HEK293 (cell line): Measurements from ENCODE around the gene TBCCD1.

Source experiments
- ATF2 ChIP-seq: fragments of 450-650 bp; formaldehyde crosslinking; IDR thresholded peaks from 2 replicates; pipeline ENCODE4 v1.5.1; 2016; ENCODE audit warnings: missing biosample characterization, missing genetic modification characterization, low read depth
- BCL11A ChIP-seq: fragments of 450-650 bp; formaldehyde crosslinking; IDR thresholded peaks from 2 replicates; pipeline ENCODE4 v1.5.1; 2016; ENCODE audit warnings: low read depth, missing biosample characterization, missing genetic modification characterization
- INSM2 ChIP-seq: fragments of 450-650 bp; formaldehyde crosslinking; IDR thresholded peaks from 2 replicates; pipeline ENCODE4 v1.5.1; 2016; ENCODE audit warnings: missing biosample characterization, missing genetic modification characterization
- KLF7 ChIP-seq: fragments of 450-650 bp; formaldehyde crosslinking; IDR thresholded peaks from 2 replicates; pipeline ENCODE4 v1.5.1; 2016; ENCODE audit warnings: missing biosample characterization, missing genetic modification characterization, borderline replicate concordance
- MEIS1 ChIP-seq: sonication (generic); formaldehyde crosslinking; IDR thresholded peaks from 2 replicates; pipeline ENCODE4 v1.8.1; 2022; ENCODE audit warnings: missing genetic modification reagents, mild to moderate bottlenecking, borderline replicate concordance
- PATZ1 ChIP-seq: fragments of 450-650 bp; formaldehyde crosslinking; IDR thresholded peaks from 2 replicates; pipeline ENCODE4 v1.5.1; 2016; ENCODE audit warnings: missing biosample characterization, missing genetic modification characterization
- PRDM1 ChIP-seq: fragments of 450-650 bp; formaldehyde crosslinking; IDR thresholded peaks from 2 replicates; pipeline ENCODE4; 2016; ENCODE audit warnings: missing biosample characterization, missing genetic modification characterization
- YY2 ChIP-seq: fragments of 450-650 bp; formaldehyde crosslinking; IDR thresholded peaks from 2 replicates; pipeline ENCODE4 v1.5.1; 2016; ENCODE audit warnings: missing biosample characterization, missing genetic modification characterization
- ZBTB8A ChIP-seq: fragments of 450-650 bp; formaldehyde crosslinking; IDR thresholded peaks from 2 replicates; pipeline ENCODE4 v1.5.1; 2016; ENCODE audit warnings: missing biosample characterization, missing genetic modification characterization
- ZFP37 ChIP-seq: fragments of 450-650 bp; formaldehyde crosslinking; IDR thresholded peaks from 2 replicates; pipeline ENCODE4 v1.5.1; 2016; ENCODE audit warnings: missing biosample characterization, missing genetic modification characterization
- ZNF10 ChIP-seq: fragments of 450-650 bp; formaldehyde crosslinking; IDR thresholded peaks from 2 replicates; pipeline ENCODE4 v1.5.1; 2017; ENCODE audit warnings: missing biosample characterization, missing genetic modification characterization
- ZNF157 ChIP-seq: fragments of 450-650 bp; formaldehyde crosslinking; IDR thresholded peaks from 2 replicates; pipeline ENCODE4 v1.5.1; 2016; ENCODE audit warnings: missing biosample characterization, missing genetic modification characterization
- ZNF16 ChIP-seq: fragments of 450-650 bp; formaldehyde crosslinking; IDR thresholded peaks from 2 replicates; pipeline ENCODE4 v1.5.1; 2016; ENCODE audit warnings: low read depth, missing biosample characterization, missing genetic modification characterization
- ZNF202 ChIP-seq: fragments of 450-650 bp; formaldehyde crosslinking; IDR thresholded peaks from 2 replicates; pipeline ENCODE4 v1.5.1; 2016; ENCODE audit warnings: missing biosample characterization, missing genetic modification characterization, borderline replicate concordance
- ZNF223 ChIP-seq: fragments of 450-650 bp; formaldehyde crosslinking; IDR thresholded peaks from 2 replicates; pipeline ENCODE4 v1.5.1; 2016; ENCODE audit warnings: missing biosample characterization, missing genetic modification characterization
- ZNF274 ChIP-seq, 2 experiments: fragments of 200-500 bp in 1 of 2; fragments of 450-650 bp in 1 of 2; sonication (Bioruptor generic) in 1 of 2; formaldehyde crosslinking in 1 of 2; IDR thresholded peaks; 2 replicates each; pipeline versions ENCODE4 v1.5.1 to v1.6.1; 2014 to 2016; ENCODE audit warnings: borderline replicate concordance in 1 of 2, inconsistent platforms in 1 of 2, low read length in 1 of 2, missing biosample characterization in 1 of 2, missing genetic modification characterization in 1 of 2
- ZNF280C ChIP-seq: fragments of 450-650 bp; formaldehyde crosslinking; IDR thresholded peaks from 2 replicates; pipeline ENCODE4 v1.5.1; 2016; ENCODE audit warnings: missing biosample characterization, missing genetic modification characterization
- ZNF335 ChIP-seq: fragments of 450-650 bp; formaldehyde crosslinking; conservative IDR thresholded peaks from 2 replicates; pipeline ENCODE4 v1.5.1; 2016; ENCODE audit warnings: missing biosample characterization, missing genetic modification characterization
- ZNF366 ChIP-seq: fragments of 450-650 bp; formaldehyde crosslinking; conservative IDR thresholded peaks from 2 replicates; pipeline ENCODE4 v1.5.1; 2016; ENCODE audit warnings: missing biosample characterization, missing genetic modification characterization
- ZNF426 ChIP-seq: fragments of 450-650 bp; formaldehyde crosslinking; IDR thresholded peaks from 2 replicates; pipeline ENCODE4 v1.5.1; 2017; ENCODE audit warnings: missing biosample characterization, missing genetic modification characterization, mild to moderate bottlenecking, inconsistent platforms, moderate library complexity
- ZNF473 ChIP-seq: fragments of 450-650 bp; formaldehyde crosslinking; IDR thresholded peaks from 2 replicates; pipeline ENCODE4 v1.5.1; 2017; ENCODE audit warnings: missing biosample characterization, missing genetic modification characterization
- ZNF530 ChIP-seq: fragments of 450-650 bp; formaldehyde crosslinking; IDR thresholded peaks from 2 replicates; pipeline ENCODE4 v1.5.1; 2016; ENCODE audit warnings: low read depth, missing biosample characterization, missing genetic modification characterization
- ZNF548 ChIP-seq: fragments of 450-650 bp; formaldehyde crosslinking; IDR thresholded peaks from 2 replicates; pipeline ENCODE4 v1.5.1; 2016; ENCODE audit warnings: missing biosample characterization, missing genetic modification characterization
- ZNF549 ChIP-seq: fragments of 450-650 bp; IDR thresholded peaks from 2 replicates; pipeline ENCODE4 v1.5.1; 2018; ENCODE audit warnings: missing biosample characterization, missing genetic modification characterization, mild to moderate bottlenecking, inconsistent platforms, moderate library complexity
- ZNF560 ChIP-seq: fragments of 450-650 bp; formaldehyde crosslinking; IDR thresholded peaks from 2 replicates; pipeline ENCODE4 v1.5.1; 2017; ENCODE audit warnings: missing biosample characterization, missing genetic modification characterization, borderline replicate concordance
- ZNF600 ChIP-seq: fragments of 450-650 bp; formaldehyde crosslinking; IDR thresholded peaks from 2 replicates; pipeline ENCODE4 v1.5.1; 2016; ENCODE audit warnings: missing biosample characterization, missing genetic modification characterization
- ZNF629 ChIP-seq: fragments of 450-650 bp; formaldehyde crosslinking; IDR thresholded peaks from 2 replicates; pipeline ENCODE4 v1.5.1; 2017; ENCODE audit warnings: missing biosample characterization, missing genetic modification characterization
- ZNF670 ChIP-seq: fragments of 450-650 bp; formaldehyde crosslinking; IDR thresholded peaks from 2 replicates; pipeline ENCODE4 v1.5.1; 2016; ENCODE audit warnings: missing biosample characterization, missing genetic modification characterization, low read depth
- ZNF692 ChIP-seq: fragments of 450-650 bp; formaldehyde crosslinking; IDR thresholded peaks from 2 replicates; pipeline ENCODE4 v1.5.1; 2016; ENCODE audit warnings: missing biosample characterization, missing genetic modification characterization
- ZNF837 ChIP-seq: fragments of 450-650 bp; formaldehyde crosslinking; IDR thresholded peaks from 2 replicates; pipeline ENCODE4 v1.5.1; 2016; ENCODE audit warnings: missing biosample characterization, missing genetic modification characterization

TBCCD1 gene

GRCh38 chr3:186567072-186567921 lies at the start of gene TBCCD1 (continued):
- TF ChIP-seq INSM2 (tag by site-specific recombination) = no peak
- TF ChIP-seq ZNF548 (tag by site-specific recombination) = no peak
- no peak for TF ChIP-seq ZNF274 (IDR thresholded peaks at IDR 0.05; ENCODE audit: low read length)
- no peak for TF ChIP-seq ZNF274 (tag by site-specific recombination; IDR thresholded peaks at IDR 0.05; ENCODE audit: borderline replicate concordance)
- TF ChIP-seq ZNF560 (tag by site-specific recombination) = no peak
- no peak for TF ChIP-seq ZNF670 (tag by site-specific recombination)
- TF ChIP-seq ZNF692 (tag by site-specific recombination) = peak; percentile 45; the same call in 1 of the 2 replicates
- peak; percentile 41; the same call in 1 of the 2 replicates for TF ChIP-seq ZNF629 (tag by site-specific recombination)
- 0 out of 2 replicates have a peak, but pooled peaks have one; percentile 40 for TF ChIP-seq PATZ1 (tag by site-specific recombination)
- TF ChIP-seq ZNF426 (tag by site-specific recombination) = no peak
- peak; percentile 38; the same call in 1 of the 2 replicates for TF ChIP-seq ZFP37 (tag by site-specific recombination)
- TF ChIP-seq ZNF530 (tag by site-specific recombination) = no peak
- no peak for TF ChIP-seq MEIS1 (CRISPR knock-in tag)
- no peak for TF ChIP-seq ZNF223 (tag by site-specific recombination)
- TF ChIP-seq ATF2 = no peak
- no peak for TF ChIP-seq YY2 (tag by site-specific recombination)
- no peak for TF ChIP-seq ZNF16 (tag by site-specific recombination)
- TF ChIP-seq ZNF600 (tag by site-specific recombination) = peak; percentile 98
- no peak for TF ChIP-seq ZNF473 (tag by site-specific recombination)
- no peak for TF ChIP-seq ZNF157 (tag by site-specific recombination)
- TF ChIP-seq ZNF202 = no peak
- TF ChIP-seq ZNF280C = no peak
- no peak for TF ChIP-seq ZNF10 (tag by site-specific recombination)
- TF ChIP-seq ZNF335 (tag by site-specific recombination) = peak; percentile 77
- no peak for TF ChIP-seq ZBTB8A (tag by site-specific recombination)
- TF ChIP-seq ZNF837 (tag by site-specific recombination) = no peak
- no peak for TF ChIP-seq KLF7 (tag by site-specific recombination)
- no peak for TF ChIP-seq ZNF366 (tag by site-specific recombination)
- TF ChIP-seq PRDM1 (tag by site-specific recombination) = peak; percentile 35
- no peak for TF ChIP-seq BCL11A (tag by site-specific recombination)
- no peak for TF ChIP-seq ZNF549
